Cerebellar nuclear complex (tissue), 1 donor: ENCODE measurements around the gene COLEC12.

Experiments used
- DNase-seq, 2 experiments: peaks; one replicate each; lab custom pipeline; 2025; lab: John Stamatoyannopoulos, UW

Gene COLEC12

GRCh38 chr18:360676-361075 is 139.8 kb downstream of the COLEC12 start:
- no peak for DNase-seq

- no peak for DNase-seq
These were observed 143.7 kb downstream of the COLEC12 start for GRCh38 chr18:356778-357177.

- DNase-seq: no peak
These were observed 144.8 kb downstream of the COLEC12 start for GRCh38 chr18:355678-356077.

DNA sequence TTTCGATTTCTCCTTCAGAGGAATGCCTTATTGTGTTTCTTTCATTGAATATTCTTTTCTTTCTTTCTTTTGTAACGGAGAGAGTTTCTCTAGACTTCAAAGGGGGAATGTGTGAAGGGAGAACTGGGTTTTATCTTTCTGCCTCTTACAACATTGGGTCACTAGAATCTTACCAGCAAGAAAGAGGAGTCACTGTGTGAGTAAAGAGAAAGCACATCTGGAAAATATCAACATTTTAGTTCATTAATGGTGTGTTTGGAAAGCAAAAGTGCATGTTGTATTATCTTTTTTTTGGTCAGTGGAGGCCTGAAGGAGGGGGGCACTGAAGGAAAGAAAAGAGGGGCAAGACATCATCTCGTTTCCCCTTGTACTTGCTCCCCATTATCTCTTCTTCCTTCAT is 146.0 kb downstream of the COLEC12 start:
- DNase-seq: no peak

DNA sequence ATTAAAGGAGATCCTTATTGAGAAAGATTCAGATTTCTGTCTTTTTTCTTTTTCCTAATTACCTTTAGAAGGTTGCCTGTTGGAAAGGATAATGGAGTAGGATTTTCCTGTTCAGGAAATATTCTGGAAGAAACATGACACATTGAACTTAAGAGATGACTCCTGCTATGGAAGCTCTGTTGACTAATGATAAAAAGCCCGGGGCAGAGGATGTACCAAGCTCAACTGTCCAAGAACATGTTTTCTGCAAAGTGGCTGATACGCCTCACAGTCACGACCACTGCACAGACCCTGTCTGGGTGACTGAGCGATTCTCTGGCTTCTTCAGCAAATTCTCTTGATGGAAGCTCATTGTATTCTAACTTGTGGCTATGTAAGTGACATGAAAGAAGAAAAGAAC is 146.5 kb downstream of the COLEC12 start:
- no peak for DNase-seq

- no peak for DNase-seq
These were observed 148.1 kb downstream of the COLEC12 start for GRCh38 chr18:352438-352837.

GRCh38 chr18:350953-351572 is 149.4 kb downstream of the COLEC12 start:
- DNase-seq: no peak

DNA sequence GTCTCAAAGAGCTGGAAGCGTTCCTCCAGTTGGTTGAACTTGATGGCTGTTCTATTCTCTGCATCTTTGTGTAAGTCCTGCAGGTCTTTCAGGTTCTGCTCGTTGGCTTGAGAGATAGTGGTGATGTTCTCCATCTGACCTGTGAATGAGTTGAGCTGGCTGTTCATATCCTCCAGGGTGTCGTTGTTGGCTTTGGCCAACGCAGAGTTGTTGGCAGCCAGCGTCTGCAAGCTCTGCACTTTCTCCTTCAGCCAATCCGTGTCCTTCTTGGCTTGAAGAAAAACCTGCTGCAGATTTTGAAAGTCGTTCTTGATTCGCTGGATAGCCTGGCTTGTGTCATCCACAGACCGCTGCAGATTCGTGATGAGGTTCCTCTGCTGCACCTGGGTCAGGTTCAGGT is 153.9 kb downstream of the COLEC12 start:
- no peak for DNase-seq

GRCh38 chr18:341102-341501 is 159.4 kb downstream of the COLEC12 start:
- no peak for DNase-seq

GRCh38 chr18:340044-340443 is 160.5 kb downstream of the COLEC12 start:
- no peak for DNase-seq

GRCh38 chr18:339200-339599 is 161.3 kb downstream of the COLEC12 start:
- DNase-seq: no peak

DNA sequence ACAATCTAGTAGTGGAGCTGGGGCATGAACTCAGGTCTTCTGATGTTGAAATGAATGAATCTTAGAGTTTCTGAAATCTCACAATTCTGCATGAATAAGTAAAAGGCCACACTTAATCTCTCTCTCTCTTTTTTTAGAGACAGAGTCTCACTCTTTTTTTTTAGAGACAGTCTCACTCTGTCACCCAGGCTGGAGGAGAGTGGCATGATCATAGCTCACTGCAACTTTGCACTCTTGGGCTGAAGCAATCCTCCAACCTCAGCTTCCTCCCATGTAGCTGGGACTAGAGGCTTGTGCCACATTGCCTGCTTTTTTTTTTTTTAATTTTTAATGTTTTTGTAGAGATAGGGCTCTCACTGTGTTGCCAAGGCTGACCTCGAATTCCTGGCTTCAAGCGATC is 163.8 kb downstream of the COLEC12 start:
- DNase-seq: no peak

DNA sequence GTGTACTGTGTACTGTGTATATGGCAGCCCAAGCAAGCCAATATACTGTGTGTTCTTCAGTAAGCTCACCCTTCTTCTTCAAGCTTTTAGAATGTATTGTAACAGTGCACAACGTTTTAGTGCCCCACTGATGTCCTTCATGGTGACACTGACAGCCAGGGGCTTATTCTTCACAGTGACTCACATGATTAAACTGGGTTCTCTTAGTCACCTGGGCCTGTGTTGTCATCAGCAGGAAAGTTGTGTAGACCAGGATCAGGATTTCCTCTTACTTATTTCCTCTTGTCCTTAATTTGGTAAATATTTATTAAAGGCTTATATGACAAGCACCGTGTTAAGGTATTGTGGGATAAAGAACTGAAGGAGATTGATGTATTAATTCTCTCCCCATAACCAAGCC is 164.8 kb downstream of the COLEC12 start:
- DNase-seq: no peak

DNA sequence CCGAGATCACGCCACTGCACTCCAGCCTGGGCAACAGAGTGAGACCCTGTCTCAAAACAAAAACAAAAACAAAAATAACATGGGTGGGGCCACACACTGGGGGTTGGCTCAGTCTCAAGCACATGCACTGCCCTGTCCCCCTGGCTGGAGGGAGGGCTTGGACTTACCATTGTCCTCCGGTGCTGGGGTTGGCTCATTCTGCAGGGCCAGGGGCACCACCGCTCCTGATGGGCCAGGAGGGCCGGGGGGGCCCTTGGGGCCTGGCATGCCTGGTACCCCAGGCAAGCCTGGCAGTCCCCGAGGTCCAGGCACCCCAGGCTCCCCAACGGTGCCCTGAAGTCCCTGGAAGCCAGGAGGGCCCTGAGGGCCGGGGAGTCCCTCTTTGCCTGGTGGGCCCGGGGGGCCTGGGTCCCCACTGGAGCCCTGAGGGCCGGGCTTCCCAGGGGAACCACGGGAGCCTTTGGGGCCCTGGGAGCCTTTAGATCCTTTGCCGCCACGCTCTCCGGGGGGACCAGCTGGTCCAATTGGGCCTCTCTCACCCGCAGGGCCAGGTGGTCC is 165.8 kb downstream of the COLEC12 start:
- no peak for DNase-seq

DNA sequence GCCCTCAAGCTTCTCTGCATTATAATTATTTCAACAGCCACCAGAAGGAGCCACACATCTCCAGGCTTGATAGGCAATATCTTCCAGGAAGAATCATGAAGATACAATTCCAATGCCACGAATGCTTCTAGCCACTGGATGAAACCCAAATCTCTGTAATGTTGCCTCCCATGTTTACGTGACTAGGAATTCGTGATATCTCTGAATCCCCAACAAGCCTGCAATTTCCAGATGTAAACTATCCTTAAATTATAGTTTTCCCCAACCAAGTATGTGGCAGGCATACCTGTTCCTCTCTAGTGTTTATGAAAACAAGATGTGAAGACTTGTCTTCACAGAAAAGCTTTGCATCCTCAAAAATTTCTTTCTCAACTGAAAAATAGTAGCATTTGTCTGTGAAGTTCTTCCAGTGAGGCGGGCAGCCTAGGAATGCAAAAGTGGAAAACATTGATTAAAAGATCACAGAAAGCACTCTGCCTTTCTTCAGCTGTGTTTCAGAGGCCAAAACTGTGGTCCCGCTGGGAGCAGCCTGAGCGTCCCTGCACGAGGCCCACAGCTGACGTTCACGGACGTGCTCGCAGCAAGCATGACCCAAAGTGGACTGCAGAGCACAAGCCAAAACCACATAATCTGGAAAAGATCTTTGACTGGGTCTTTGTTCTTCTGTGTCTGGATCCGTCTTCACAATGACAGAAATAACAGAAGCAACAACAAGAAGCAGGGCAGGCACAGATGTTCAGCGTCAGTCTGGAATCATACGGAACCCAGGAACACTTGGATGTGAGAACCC is 167.6 kb downstream of the COLEC12 start:
- DNase-seq: no peak

- DNase-seq: no peak
These were observed 168.5 kb downstream of the COLEC12 start for GRCh38 chr18:332007-332406.

GRCh38 chr18:331221-331821 is 169.2 kb downstream of the COLEC12 start:
- no peak for DNase-seq

DNA sequence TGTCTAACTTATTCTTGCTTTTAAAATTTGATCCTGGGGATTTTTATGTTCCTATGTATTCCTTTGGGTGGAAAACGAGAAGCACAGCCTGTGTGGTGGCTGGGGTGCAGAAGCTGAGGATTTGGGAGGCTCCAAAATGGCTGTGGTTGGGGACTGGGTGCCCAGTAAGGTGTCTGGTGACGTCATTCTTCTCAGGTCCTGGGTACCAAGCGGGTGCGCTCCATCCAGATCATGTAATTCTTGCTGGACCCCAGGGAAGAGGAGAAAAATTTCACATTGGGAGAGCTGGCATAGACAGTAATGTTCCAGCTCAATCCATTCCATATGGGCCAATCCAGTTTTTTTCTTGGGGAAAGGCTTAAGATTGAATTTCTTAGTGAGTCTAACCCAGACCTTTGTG is 171.6 kb downstream of the COLEC12 start:
- no peak for DNase-seq

DNA sequence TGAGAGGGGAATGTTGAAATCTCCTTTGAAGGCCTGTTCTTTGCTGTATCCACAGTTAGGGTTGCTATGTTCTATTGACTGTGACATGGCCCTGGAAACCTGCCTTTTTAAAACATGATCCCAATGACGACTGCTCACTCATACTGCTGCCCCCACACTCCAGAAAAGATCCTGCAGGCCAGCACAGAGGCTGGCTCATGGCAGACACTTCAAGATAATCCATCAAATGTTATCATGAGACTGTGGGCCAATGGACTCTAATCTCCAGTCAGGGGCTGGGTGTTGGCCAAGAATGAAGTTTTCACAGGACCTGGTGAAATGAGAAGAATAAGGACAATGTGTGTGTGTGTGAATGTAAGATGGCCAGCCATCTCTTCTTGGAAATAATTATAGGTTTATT is 173.7 kb downstream of the COLEC12 start:
- no peak for DNase-seq

- DNase-seq: no peak
These were observed 177.3 kb downstream of the COLEC12 start for GRCh38 chr18:323253-323622.

DNA sequence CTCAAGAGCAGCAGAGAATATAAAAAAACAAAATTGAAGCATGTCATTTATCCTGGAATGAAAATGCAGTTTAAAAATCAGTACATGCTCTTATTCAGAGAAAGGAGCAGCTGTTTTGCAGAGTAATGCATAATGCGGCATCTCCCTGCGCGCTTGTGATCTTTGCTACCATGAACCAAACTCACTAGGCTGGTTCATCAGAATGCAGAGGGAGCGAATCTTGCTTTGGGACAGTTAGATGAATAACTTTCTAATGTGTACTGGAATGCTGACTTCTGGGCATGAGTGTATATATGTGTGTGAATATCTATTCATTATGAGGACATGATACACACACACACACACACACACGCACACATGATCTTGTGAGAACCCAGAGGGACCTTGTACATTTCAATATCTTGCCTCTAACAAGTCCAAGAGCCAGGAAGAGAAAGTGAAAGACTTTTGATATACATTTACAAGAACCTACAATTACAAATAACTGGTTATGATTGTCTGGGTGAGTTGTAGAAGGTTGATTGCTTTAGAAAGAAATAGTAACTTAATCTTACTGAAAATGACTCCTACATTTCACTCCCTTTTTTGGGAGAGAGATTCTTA is 178.5 kb downstream of the COLEC12 start:
- DNase-seq: no peak

- no peak for DNase-seq
These were observed 180.3 kb downstream of the COLEC12 start for GRCh38 chr18:320155-320554.

DNA sequence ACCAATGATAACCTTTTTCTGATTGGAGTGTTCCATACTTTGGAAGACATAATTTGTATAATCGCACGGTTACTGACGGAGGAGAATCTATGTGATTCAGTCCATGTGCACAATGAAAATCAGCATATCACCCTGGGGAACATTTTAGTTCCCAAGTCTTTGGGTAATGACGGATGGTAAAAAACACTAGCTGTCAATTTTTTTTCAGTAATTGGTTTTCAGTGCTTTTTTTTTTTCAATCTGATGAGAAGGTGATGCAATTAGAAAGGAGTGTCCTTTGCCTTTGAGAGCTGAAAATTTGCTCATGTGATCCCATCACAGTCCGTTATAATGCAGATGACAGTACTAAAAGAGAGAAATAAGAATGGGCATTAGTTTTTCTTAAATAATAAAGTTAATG is 180.8 kb downstream of the COLEC12 start:
- no peak for DNase-seq
